Right ventricle myocardium inferior (tissue), 1 donor: ENCODE measurements around the gene GIMAP5. TPM values are rescaled to one million over a fixed set of nuclear protein-coding genes. Genes with fewer than 3 reads are reported as not detected.
"Not testable (repeated sequence)": the region's sequence is repeated elsewhere in the genome, so short reads cannot be mapped to it uniquely, and the experiment has no call there.

ENCODE experiments used
- ATAC-seq: fragments of 200-7000 bp; cut with Tn5 transposase; one replicate; pipeline ENCODE4 v1.9.1; 2020; ENCODE audit warnings: mild to moderate bottlenecking, moderate library complexity
- DNase-seq: peaks from one replicate; pipeline ENCODE4 v3.0.0; 2021; ENCODE audit errors: missing footprints
- intact Hi-C: fragments of 100-400 bp; cut with DNase I; formaldehyde crosslinking; loops from one replicate; pipeline ENCODE4 v1.11.0; 2022
- total RNA-seq: library from RNA; stranded (reverse); fragmentation: NEBNext Ultra II Directional; extraction: Animal tissue kit (Norgen Biotek cat#: 25700); gene quantifications from one replicate; pipeline ENCODE4 v1.2.1, GENCODE V29; 2021
- donor health status: DM: no; HTN: yes; CAD: no; lungs with severe emphysema.

The GIMAP5 gene
- total RNA-seq, 1 donor from 2014 or later = 9.0 TPM

DNA sequence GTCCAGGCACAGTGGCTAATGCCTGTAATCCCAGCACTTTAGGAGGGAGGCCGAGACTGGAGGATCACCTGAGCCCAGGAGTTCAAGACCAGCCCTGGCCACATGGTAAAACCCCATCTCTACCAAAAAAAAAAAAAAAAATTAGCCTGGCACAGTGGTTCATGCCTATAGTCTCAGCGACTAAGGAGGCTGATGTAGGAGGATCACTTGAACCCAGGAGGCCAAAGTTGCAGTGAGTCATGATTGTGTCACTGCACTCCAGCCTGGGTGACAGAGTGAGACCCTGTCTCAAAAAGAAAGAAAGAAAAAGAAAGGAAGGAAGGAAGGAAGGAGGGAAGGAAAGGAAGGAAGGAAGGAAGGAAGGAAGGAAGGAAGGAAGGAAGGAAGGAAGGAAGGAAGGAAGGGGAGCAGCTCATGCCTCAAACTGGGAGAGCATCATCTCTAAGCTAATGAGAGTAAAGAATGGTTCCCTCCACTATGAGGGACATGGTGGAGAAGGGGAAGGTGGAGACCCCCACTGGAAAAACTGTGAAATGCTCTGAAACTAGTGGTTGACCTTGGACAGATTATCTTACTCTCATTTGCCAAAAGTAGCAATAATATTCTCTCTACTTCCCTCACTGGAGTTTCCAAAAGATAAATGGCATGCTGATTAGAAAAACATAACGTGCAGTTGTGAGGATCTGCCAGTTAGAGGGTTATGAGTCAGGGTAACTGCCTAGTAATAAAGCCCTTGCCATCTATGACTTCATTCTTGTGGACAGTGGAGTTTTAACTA is 16.8 kb downstream of the GIMAP5 start:
- ATAC-seq (no peak), DNase-seq (no peak)
- intact Hi-C loops = loop anchor here (2.0 to 10.0 kb wide), 2 partner anchors 121 to 469 kb away; partner anchors contain the start of gene GIMAP6

GRCh38 chr7:150754951-150755350 is 17.7 kb downstream of the GIMAP5 start:
- intact Hi-C loops = loop anchor here (2.0 to 10.0 kb wide), 2 partner anchors 122 to 470 kb away; partner anchors contain the start of gene GIMAP6
- no peak for DNase-seq
- ATAC-seq = no peak

GRCh38 chr7:150755473-150756099 is 18.4 kb downstream of the GIMAP5 start:
- DNase-seq (no peak), ATAC-seq (no peak)
- intact Hi-C loops = loop anchor here (2.0 to 10.0 kb wide), 3 partner anchors 13 to 471 kb away; partner anchors contain the start of gene GIMAP6

GRCh38 chr7:150756166-150756565 is 18.9 kb downstream of the GIMAP5 start:
- DNase-seq = no peak
- no peak for ATAC-seq
- intact Hi-C loops = loop anchor here (2.0 to 10.0 kb wide), 2 partner anchors 13 to 471 kb away; no protein-coding TSS in a partner anchor

GRCh38 chr7:150756858-150757257 is 19.6 kb downstream of the GIMAP5 start:
- intact Hi-C loops = loop anchor here (1.0 to 10.0 kb wide), 3 partner anchors 14 to 472 kb away; no protein-coding TSS in a partner anchor
- ATAC-seq = no peak
- DNase-seq = no peak

- DNase-seq (no peak), ATAC-seq (no peak)
- intact Hi-C loops = loop anchor here (10.0 kb wide), 1 partner anchor 475 kb away; no protein-coding TSS in a partner anchor
These were observed 22.3 kb downstream of the GIMAP5 start for GRCh38 chr7:150759479-150759878.

DNA sequence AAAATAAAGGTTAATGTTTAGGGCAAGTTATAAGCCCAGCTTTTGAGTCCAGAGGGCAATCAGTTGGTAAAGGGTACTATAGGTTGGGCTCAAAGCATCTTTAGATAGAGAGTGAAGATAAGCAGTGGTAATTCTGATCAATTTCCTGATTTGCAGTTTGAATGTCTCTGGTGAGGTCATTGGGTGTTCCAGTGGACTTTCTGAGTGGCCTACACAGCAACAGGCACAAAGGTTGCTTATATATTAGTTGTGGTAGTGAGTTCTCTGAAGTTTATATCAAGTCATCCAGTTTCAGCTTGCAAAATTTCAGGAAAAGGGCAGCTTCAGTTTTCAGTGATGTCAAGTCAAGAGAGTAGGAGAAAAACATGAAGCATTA is 29.1 kb downstream of the GIMAP5 start:
- ATAC-seq (no peak), DNase-seq (no peak)
- intact Hi-C loops = no loop called here

DNA sequence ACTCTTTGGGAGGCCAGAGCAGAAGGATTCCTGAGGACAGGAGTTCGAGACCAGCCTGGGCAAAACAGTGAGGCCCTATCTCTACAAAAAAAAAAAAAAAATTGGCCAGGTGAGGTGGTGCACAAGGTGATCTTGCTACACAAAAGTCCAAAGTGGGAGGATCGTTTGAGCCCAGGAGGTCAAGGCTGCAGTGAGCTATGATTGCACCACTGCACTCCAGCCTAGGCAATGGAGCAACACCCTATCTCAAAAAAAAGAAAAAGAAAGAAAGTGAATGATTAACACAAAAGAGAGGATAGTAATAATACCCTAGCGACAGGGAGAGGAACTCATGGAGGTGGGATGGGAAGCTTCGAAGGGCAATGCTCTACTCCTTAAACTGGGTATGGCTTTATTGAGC is 32.5 kb downstream of the GIMAP5 start:
- ATAC-seq (no peak), DNase-seq (no peak)
- intact Hi-C loops = no loop called here

- ATAC-seq, intact Hi-C loops, DNase-seq: not testable (repeated sequence)
These were observed 36.9 kb downstream of the GIMAP5 start for GRCh38 chr7:150774131-150774530.

DNA sequence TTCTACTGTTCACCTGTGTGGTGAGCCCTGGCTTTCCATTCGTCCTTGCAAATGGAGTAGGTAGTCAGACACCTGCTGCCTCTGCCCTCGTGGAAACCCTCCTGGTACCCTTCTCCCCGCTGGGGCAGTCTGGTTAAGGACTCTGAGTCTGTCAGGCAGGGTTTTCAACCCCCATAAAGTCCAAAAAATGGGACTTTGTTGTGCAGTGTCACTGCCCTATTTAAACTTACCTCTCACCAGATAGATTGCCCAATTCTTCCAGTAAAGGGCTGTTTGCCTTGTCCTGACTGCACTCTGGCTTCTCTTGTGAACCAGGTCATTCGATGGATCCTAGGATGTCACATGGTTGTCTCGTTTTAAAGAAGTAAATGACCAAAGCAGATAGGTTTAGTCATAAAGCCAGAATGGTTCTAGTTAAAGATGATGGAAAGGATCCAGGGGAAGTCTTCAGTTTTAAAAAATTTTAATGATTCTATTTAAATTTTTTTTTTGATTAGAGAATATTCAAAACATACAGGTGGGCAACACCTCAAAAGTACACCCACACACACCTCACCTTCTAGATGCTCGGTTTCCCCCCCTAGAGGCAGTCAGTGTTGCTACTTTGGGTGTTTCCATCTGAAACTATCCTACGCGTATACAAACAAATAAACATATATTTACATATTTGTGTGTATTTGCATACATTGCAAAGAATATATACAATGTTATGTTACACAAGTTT is 41.0 kb downstream of the GIMAP5 start:
- no peak for ATAC-seq
- DNase-seq = no peak
- intact Hi-C loops = loop anchor here (1.0 to 5.0 kb wide), 2 partner anchors 99 to 229 kb away; no protein-coding TSS in a partner anchor

GRCh38 chr7:150778738-150779301 is 41.6 kb downstream of the GIMAP5 start:
- ATAC-seq (peak; percentile 81), DNase-seq (peak; percentile 90)
- intact Hi-C loops = loop anchor here (1.0 to 5.0 kb wide), 2 partner anchors 98 to 228 kb away; no protein-coding TSS in a partner anchor

GRCh38 chr7:150780292-150780691 is 43.1 kb downstream of the GIMAP5 start:
- ATAC-seq (no peak), DNase-seq (no peak)
- intact Hi-C loops = loop anchor here (5.0 kb wide), 1 partner anchor 207 kb away; no protein-coding TSS in a partner anchor

- intact Hi-C loops = loop anchor here (5.0 kb wide), 1 partner anchor 206 kb away; no protein-coding TSS in a partner anchor
- DNase-seq (no peak), ATAC-seq (no peak)
These were observed 43.9 kb downstream of the GIMAP5 start for GRCh38 chr7:150781103-150781502.

DNA sequence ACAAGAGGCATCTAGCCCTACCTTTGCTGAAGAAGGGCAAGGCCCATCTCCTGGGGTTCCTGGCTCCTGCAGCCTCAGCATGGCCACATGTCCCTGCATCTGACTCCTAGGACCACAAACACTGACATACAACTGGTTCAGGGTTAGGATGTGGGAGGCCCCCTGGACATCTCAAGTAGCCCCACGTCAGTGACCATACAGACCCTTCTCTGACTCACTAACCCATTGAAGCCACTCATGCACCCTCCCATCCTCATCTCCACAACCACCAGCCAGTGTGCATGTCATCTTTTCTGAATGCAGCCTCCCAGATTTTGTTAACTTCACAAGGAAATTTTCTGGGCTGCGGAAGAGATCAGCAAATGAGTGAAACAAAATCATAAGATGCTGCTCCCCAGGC is 44.7 kb downstream of the GIMAP5 start:
- no peak for ATAC-seq
- intact Hi-C loops = loop anchor here (5.0 kb wide), 1 partner anchor 205 kb away; no protein-coding TSS in a partner anchor

DNA sequence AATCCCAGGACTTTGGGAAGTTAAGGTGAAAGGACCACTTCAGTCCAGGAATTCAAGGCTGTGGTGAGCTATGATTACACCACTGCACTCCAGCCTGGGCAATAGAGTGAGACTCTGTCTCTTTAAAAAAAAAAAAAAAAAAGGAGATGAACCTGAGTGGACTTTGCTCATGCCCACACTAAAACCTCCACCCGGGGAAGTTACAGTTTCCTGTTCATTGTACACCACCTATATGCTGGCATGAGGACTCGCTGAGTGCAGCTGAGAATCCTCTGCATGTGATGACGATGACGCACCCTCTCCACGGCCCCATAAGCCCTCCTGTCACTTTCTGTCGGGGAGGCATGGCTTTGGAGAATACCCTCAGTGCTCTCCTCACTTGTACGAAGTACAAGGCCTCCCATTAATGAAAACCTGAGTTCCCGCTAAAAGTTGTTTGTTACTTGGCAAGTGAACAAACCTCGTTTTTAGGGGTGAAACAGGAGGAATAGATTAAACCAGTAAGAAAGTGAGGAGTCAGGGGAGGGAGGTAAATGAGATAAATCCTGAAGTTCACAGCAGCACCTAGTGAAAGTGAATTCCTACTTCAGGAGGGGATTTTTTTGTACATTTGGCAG is 47.0 kb downstream of the GIMAP5 start:
- intact Hi-C loops = loop anchor here (5.0 kb wide), 1 partner anchor 203 kb away; no protein-coding TSS in a partner anchor
- DNase-seq (no peak), ATAC-seq (no peak)

More for the DNA sequence above, 44.7 kb downstream of the GIMAP5 start:
- DNase-seq = no peak

DNA sequence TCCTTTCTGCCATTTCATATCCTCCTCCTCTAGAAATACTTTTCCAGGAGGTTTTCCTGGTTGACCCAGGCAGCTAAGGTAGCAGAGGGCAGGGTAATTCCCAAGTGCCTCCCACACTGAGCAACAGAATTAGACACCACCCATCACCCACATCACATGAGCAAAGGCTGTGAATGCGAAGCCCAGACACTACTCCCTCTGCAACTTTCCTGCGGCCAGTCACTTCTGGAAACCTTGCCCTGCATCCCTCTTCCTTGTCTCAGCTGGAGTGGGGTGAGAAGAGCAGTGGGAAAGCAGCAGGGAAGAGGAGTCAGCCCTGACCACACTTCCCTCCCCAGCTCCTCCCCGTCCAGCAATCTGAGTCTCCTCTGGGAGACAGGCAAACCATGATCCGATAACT is 47.7 kb downstream of the GIMAP5 start:
- ATAC-seq (no peak), DNase-seq (no peak)
- intact Hi-C loops = loop anchor here (5.0 kb wide), 1 partner anchor 202 kb away; no protein-coding TSS in a partner anchor

DNA sequence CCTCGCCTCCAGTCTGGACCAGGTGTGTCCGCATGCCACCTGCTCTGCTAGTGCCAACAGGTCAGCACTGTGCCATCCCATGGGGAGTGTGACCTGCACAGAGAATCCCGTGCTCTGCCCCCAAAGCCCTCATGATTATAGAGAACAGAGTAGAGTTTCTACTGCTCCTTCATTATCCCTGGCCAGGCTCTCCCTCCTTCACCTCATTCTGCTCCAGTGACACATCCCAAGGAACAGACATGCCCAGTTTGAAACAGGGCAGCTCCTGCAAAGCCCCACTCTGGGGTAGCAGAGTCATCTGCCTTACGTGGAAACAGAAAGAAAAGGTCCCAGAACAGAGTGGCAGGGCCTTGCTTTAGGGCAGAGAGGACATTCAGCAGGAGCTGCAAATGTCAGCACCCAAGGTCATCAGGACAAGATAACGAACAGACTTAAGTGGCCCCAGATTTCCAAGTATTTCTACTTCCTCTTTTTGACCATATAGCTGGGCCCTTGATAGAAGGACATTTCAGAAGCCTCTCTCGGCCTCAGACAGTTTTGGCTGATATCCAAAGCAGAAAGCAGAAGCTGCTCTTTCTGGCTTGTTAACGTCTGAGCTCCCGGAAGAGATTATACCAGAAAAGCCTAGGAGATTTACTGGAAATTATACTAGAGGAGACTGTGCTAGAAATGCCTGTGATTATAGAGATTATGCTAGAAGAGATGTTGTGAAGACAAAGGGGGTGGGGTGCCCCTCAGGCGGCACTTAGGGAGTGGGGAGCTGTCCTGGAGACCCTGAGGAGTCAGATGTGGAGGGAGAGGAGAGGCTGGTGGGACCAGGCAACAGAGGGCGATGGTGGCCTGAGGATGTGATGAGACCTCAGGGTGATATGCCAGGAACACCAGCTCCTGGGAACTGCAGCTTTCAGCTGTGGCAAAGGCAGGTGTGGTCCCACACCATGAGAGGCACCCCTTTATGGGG is 50.4 kb downstream of the GIMAP5 start:
- intact Hi-C loops = loop anchor here (2.0 kb wide), 1 partner anchor 33 kb away; no protein-coding TSS in a partner anchor
- DNase-seq = peak; percentile 71
- ATAC-seq = peak; percentile 57
